ENCODE measurements around the gene CEP131.

Gene CEP131

GRCh38 chr17:81252326-81252986, 29.7 kb upstream of the CEP131 start:
- no peak for DNase-seq (ENCODE audit: low read depth)
- H3K4me3 ChIP-seq (ENCODE audit: control insufficient read depth, low read depth, low read length) = no peak overlapping the region
- no peak for TF ChIP-seq CTCF (conservative IDR thresholded peaks at IDR 0.05; ENCODE audit: control insufficient read depth, insufficient read depth, low read depth, low read length)

- no peak overlapping the region for H3K4me3 ChIP-seq (ENCODE audit: control insufficient read depth, low read depth, low read length)
- no peak for TF ChIP-seq CTCF (conservative IDR thresholded peaks at IDR 0.05; ENCODE audit: control insufficient read depth, insufficient read depth, low read depth, low read length)
- no peak for DNase-seq (ENCODE audit: low read depth)
These were observed 29.0 kb upstream of the CEP131 start for GRCh38 chr17:81251709-81252301.

- no peak overlapping the region for H3K4me3 ChIP-seq (ENCODE audit: control insufficient read depth, low read depth, low read length)
- DNase-seq (ENCODE audit: low read depth) = no peak
- TF ChIP-seq CTCF (conservative IDR thresholded peaks at IDR 0.05; ENCODE audit: control insufficient read depth, insufficient read depth, low read depth, low read length) = no peak
These were observed 28.4 kb upstream of the CEP131 start for GRCh38 chr17:81251094-81251708.

GRCh38 chr17:81250286-81251093, 27.7 kb upstream of the CEP131 start:
- no peak for TF ChIP-seq CTCF (conservative IDR thresholded peaks at IDR 0.05; ENCODE audit: control insufficient read depth, insufficient read depth, low read depth, low read length)
- no peak overlapping the region for H3K4me3 ChIP-seq (ENCODE audit: control insufficient read depth, low read depth, low read length)
- DNase-seq (ENCODE audit: low read depth) = no peak

- DNase-seq (ENCODE audit: low read depth) = peak; percentile 21
- no peak overlapping the region for H3K4me3 ChIP-seq (ENCODE audit: control insufficient read depth, low read depth, low read length)
- no peak for TF ChIP-seq CTCF (conservative IDR thresholded peaks at IDR 0.05; ENCODE audit: control insufficient read depth, insufficient read depth, low read depth, low read length)
These were observed 26.7 kb upstream of the CEP131 start for GRCh38 chr17:81249223-81250040.

GRCh38 chr17:81248649-81249048, 25.9 kb upstream of the CEP131 start:
- H3K4me3 ChIP-seq (ENCODE audit: control insufficient read depth, low read depth, low read length) = no peak overlapping the region
- TF ChIP-seq CTCF (conservative IDR thresholded peaks at IDR 0.05; ENCODE audit: control insufficient read depth, insufficient read depth, low read depth, low read length) = no peak
- DNase-seq (ENCODE audit: low read depth) = no peak

Measured in fibroblast of mammary gland (primary cell).